H1 (cell line): ENCODE results near the gene MLANA. TPM values are rescaled to one million over a fixed set of nuclear protein-coding genes. Genes with fewer than 3 reads are reported as not detected.

Source experiments
- CTCF ChIA-PET: fragments of 300-600 bp; sonication (Branson Sonifier 250); formaldehyde crosslinking; loops from one replicate; lab custom pipeline; 2021; ENCODE audit not compliant: partially characterized antibody; lab: Charles Lee
- POLR2A ChIA-PET: fragments of 300-600 bp; sonication (Branson Sonifier 250); formaldehyde crosslinking; loops from one replicate; lab custom pipeline; 2021; ENCODE audit warnings: inconsistent platforms; ENCODE audit not compliant: partially characterized antibody; lab: Charles Lee
- DNase-seq, 2 experiments: peaks; one replicate each; pipeline versions ENCODE4 v3.0.0 to v3.0.0-alpha.2; 2010 to 2022; ENCODE audit warnings: low spot score in 2 of 2, low read depth in 1 of 2, mixed read lengths in 1 of 2
- FAIRE-seq: peaks from 2 replicates; lab custom pipeline; 2011; peaks lifted over from hg19 to GRCh38; lab: Jason Lieb, UNC
- H2AFZ ChIP-seq: 2 replicates; pipeline ENCODE4 v1.8.1; 2012; ENCODE audit warnings: low read length, inconsistent platforms
- H2AK5ac ChIP-seq: 2 replicates; pipeline ENCODE4 v1.6.1; 2013; ENCODE audit warnings: low read depth, low read length
- H2BK120ac ChIP-seq: replicated peaks from 2 replicates; pipeline ENCODE3; 2013; ENCODE audit warnings: low read depth, low read length, inconsistent platforms
- H2BK12ac ChIP-seq: 2 replicates; pipeline ENCODE4 v1.6.1; 2013; ENCODE audit warnings: low read depth, low read length
- H2BK15ac ChIP-seq: 2 replicates; pipeline ENCODE4 v1.6.1; 2013; ENCODE audit warnings: low read length
- H2BK20ac ChIP-seq: 2 replicates; pipeline ENCODE4 v1.6.1; 2013; ENCODE audit warnings: low read length
- H2BK5ac ChIP-seq: 2 replicates; pipeline ENCODE4 v1.6.1; 2013; ENCODE audit warnings: low read depth, low read length
- H3K14ac ChIP-seq: 2 replicates; pipeline ENCODE4 v1.6.1; 2013; ENCODE audit warnings: inconsistent platforms; ENCODE audit not compliant: insufficient read length
- H3K18ac ChIP-seq: 2 replicates; pipeline ENCODE4 v1.6.1; 2013; ENCODE audit warnings: low read length; ENCODE audit errors: extremely low read depth
- H3K23ac ChIP-seq: 2 replicates; pipeline ENCODE4 v1.6.1; 2013; ENCODE audit warnings: inconsistent platforms; ENCODE audit not compliant: insufficient read length
- H3K23me2 ChIP-seq: 2 replicates; pipeline ENCODE4 v1.6.1; 2013; ENCODE audit warnings: low read depth, low read length
- H3K27ac ChIP-seq: 2 replicates; pipeline ENCODE4 v1.6.1; 2011; ENCODE audit warnings: low read depth, low read length, inconsistent platforms
- H3K27me3 ChIP-seq, 4 experiments: replicated peaks in 1 of 4; 1 replicate in 1 of 4; 2 replicates in 3 of 4; pipeline versions ENCODE4 v1.6.1 to v1.8.1; 2011 to 2013; ENCODE audit warnings: low read length in 3 of 4, mild to moderate bottlenecking in 3 of 4, inconsistent platforms in 2 of 4, mixed read lengths in 2 of 4, moderate library complexity in 1 of 4; ENCODE audit not compliant: control insufficient read depth in 3 of 4, insufficient read depth in 3 of 4; ENCODE audit errors: extremely low read depth in 1 of 4
- H3K36me3 ChIP-seq, 4 experiments: 2 replicates each; pipeline versions ENCODE4 v1.6.1 to v1.8.1; 2011 to 2013; ENCODE audit warnings: mild to moderate bottlenecking in 4 of 4, low read length in 3 of 4, moderate library complexity in 2 of 4, control low read depth in 1 of 4, inconsistent platforms in 1 of 4; ENCODE audit not compliant: insufficient read depth in 4 of 4, control insufficient read depth in 2 of 4
- H3K4ac ChIP-seq: replicated peaks from 2 replicates; pipeline ENCODE3; 2013; ENCODE audit warnings: low read length, low read depth, mixed read lengths, inconsistent platforms; ENCODE audit not compliant: insufficient read length
- H3K4me1 ChIP-seq, 4 experiments: replicated peaks in 1 of 4; 1 replicate in 1 of 4; 2 replicates in 3 of 4; pipeline versions ENCODE4 v1.6.1 to v1.8.1; 2011 to 2013; ENCODE audit warnings: low read length in 3 of 4, inconsistent platforms in 2 of 4, mixed read lengths in 1 of 4; ENCODE audit not compliant: insufficient read depth in 4 of 4, control insufficient read depth in 3 of 4
- H3K4me2 ChIP-seq, 2 experiments: 2 replicates each; pipeline versions ENCODE4 v1.6.1 to v1.8.1; 2011 to 2013; ENCODE audit warnings: low read depth in 2 of 2, low read length in 2 of 2, control low read depth in 1 of 2, inconsistent platforms in 1 of 2, mild to moderate bottlenecking in 1 of 2; ENCODE audit not compliant: insufficient read depth in 1 of 2
- H3K4me3 ChIP-seq, 4 experiments: fragments of 200-600, 300-600 bp in 1 of 4; sonication (generic), shearing (Covaris generic), sonication (Bioruptor Twin) in 1 of 4; 2 replicates each; pipeline versions ENCODE4 v1.5.1 to v1.8.1; 2011 to 2016; ENCODE audit warnings: low read length in 4 of 4, low read depth in 3 of 4, control low read depth in 2 of 4, inconsistent platforms in 2 of 4, mild to moderate bottlenecking in 2 of 4, mixed read lengths in 1 of 4, moderate library complexity in 1 of 4; ENCODE audit not compliant: insufficient read depth in 2 of 4; ENCODE audit errors: extremely low read depth in 1 of 4
- H3K56ac ChIP-seq: replicated peaks from 2 replicates; pipeline ENCODE3; 2013; ENCODE audit warnings: low read depth, mild to moderate bottlenecking, mixed read lengths, low read length, inconsistent platforms; ENCODE audit not compliant: insufficient read length
- H3K79me1 ChIP-seq: 2 replicates; pipeline ENCODE4 v1.6.1; 2013; ENCODE audit warnings: low read depth, low read length, control low read depth
- H3K79me2 ChIP-seq, 2 experiments: 2 replicates each; pipeline versions ENCODE4 v1.6.1 to v1.8.1; 2012 to 2013; ENCODE audit warnings: low read length in 2 of 2, mild to moderate bottlenecking in 2 of 2, inconsistent platforms in 1 of 2; ENCODE audit not compliant: insufficient read depth in 2 of 2, control insufficient read depth in 1 of 2
- H3K9ac ChIP-seq, 4 experiments: replicated peaks in 1 of 4; 1 replicate in 1 of 4; 2 replicates in 3 of 4; pipeline versions ENCODE4 v1.6.1 to v1.8.1; 2011 to 2013; ENCODE audit warnings: low read depth in 3 of 4, low read length in 3 of 4, control low read depth in 2 of 4, mild to moderate bottlenecking in 2 of 4, moderate library complexity in 2 of 4, inconsistent platforms in 1 of 4; ENCODE audit errors: extremely low read depth in 1 of 4
- H3K9me3 ChIP-seq, 2 experiments: 2 replicates each; pipeline versions ENCODE4 v1.6.1 to v1.8.1; 2012 to 2013; ENCODE audit warnings: mild to moderate bottlenecking in 2 of 2, moderate library complexity in 2 of 2, control low read depth in 1 of 2, inconsistent platforms in 1 of 2, low read depth in 1 of 2, low read length in 1 of 2, mixed read lengths in 1 of 2; ENCODE audit not compliant: insufficient read depth in 2 of 2
- H4K20me1 ChIP-seq, 2 experiments: replicated peaks in 1 of 2; 2 replicates each; pipeline versions ENCODE3 to v1.8.1; 2011 to 2013; ENCODE audit warnings: inconsistent platforms in 2 of 2, low read length in 2 of 2, mild to moderate bottlenecking in 1 of 2; ENCODE audit not compliant: insufficient read depth in 2 of 2, control insufficient read depth in 1 of 2
- H4K5ac ChIP-seq: 2 replicates; pipeline ENCODE4 v1.6.1; 2013; ENCODE audit warnings: low read length, low read depth, mixed read lengths, inconsistent platforms; ENCODE audit not compliant: insufficient read length
- H4K8ac ChIP-seq: 2 replicates; pipeline ENCODE4 v1.8.0; 2013; ENCODE audit warnings: mild to moderate bottlenecking, moderate library complexity, low read length, inconsistent platforms; ENCODE audit not compliant: insufficient read depth; ENCODE audit errors: extremely low read depth
- H4K91ac ChIP-seq: replicated peaks from 2 replicates; pipeline ENCODE3; 2013; ENCODE audit warnings: low read length, mixed read lengths, inconsistent platforms; ENCODE audit not compliant: insufficient read length
- KDM4A ChIP-seq: IDR thresholded peaks from one replicate; pipeline ENCODE4 v1.7.1; 2012; ENCODE audit warnings: low read depth, mild to moderate bottlenecking, moderate library complexity, low read length, inconsistent platforms; ENCODE audit not compliant: severe bottlenecking
- SRF ChIP-seq: IDR thresholded peaks from 2 replicates; pipeline ENCODE4 v1.6.1; 2011; ENCODE audit warnings: mild to moderate bottlenecking, low read depth, low read length, moderate library complexity
- TEAD4 ChIP-seq: IDR thresholded peaks from 2 replicates; pipeline ENCODE4 v1.6.1; 2012; ENCODE audit warnings: low read depth, low read length, inconsistent platforms, mixed read lengths
- WGBS, 2 experiments: shearing (Covaris generic) in 1 of 2; methylation state at CpG; one replicate each; pipeline versions ENCODE4 v1.1.6 to v1.1.7; 2013 to 2015; ENCODE audit warnings: low lambda C conversion rate in 2 of 2, mixed read lengths in 2 of 2, inconsistent platforms in 1 of 2, low coverage in 1 of 2, missing lambda C conversion rate in 1 of 2; ENCODE audit not compliant: insufficient replicate concordance in 2 of 2, insufficient coverage in 1 of 2, insufficient read length in 1 of 2; ENCODE audit errors: extremely low coverage in 1 of 2, missing lambda C conversion rate in 1 of 2; 5-methylcytosine and 5-hydroxymethylcytosine counted together
- polyA plus RNA-seq, 7 experiments: library from polyadenylated mRNA; depleted of rRNA in 3 of 7; stranded (reverse) in 5 of 7; unstranded in 2 of 7; fragments of >200 nt in 5 of 7; fragments of 200-250 nt in 2 of 7; gene quantifications; 1 replicate in 5 of 7; 2 replicates in 1 of 7; 4 replicates in 1 of 7; pipeline versions ENCODE4 v1.2.1 to v1.2.3, GENCODE V29; 2011 to 2013; ENCODE audit warnings: missing spikeins in 2 of 7, mixed read lengths in 2 of 7
- total RNA-seq: library from RNA; stranded (reverse); fragmentation: NEBNext Ultra II Directional; extraction: Animal tissue kit (Norgen Biotek cat#: 25700); gene quantifications from 2 replicates; pipeline ENCODE4 v1.2.1, GENCODE V29; 2021

The MLANA gene
- total and polyA plus RNA-seq, 2 of the 8 experiments (the other 6 are each of a cell fraction or from before 2014, with no cell fraction given), result not detected

- no peaks in the 10 kb centered on the region for H4K20me1 ChIP-seq
- H3K23ac ChIP-seq, result no peak overlapping the region
- no peaks in the 10 kb centered on the region for H3K79me2 ChIP-seq
- H3K4me2 ChIP-seq, result no peak overlapping the region
- peaks cover 0 to 11% (median 0%) of the 10 kb centered on the region in 4 experiments; a peak in 4 of 8 replicates for H3K36me3 ChIP-seq
- no peak overlapping the region for H3K27ac ChIP-seq
- DNase-seq (no peak), FAIRE-seq (no peak)
- no peak overlapping the region for H3K14ac ChIP-seq
- TF ChIP-seq SRF, result no peak
- TF ChIP-seq KDM4A, result no peak
- TF ChIP-seq TEAD4, result no peak
- no peak overlapping the region for H3K18ac ChIP-seq
- ChIA-PET CTCF (interaction anchor here (0.8 kb wide), 1 partner anchor 106 kb away, joined by 3 read pairs; no protein-coding TSS in a partner anchor), POLR2A (no interaction called here)
- H4K8ac ChIP-seq, result no peak overlapping the region
- no peak overlapping the region for H3K4ac ChIP-seq
- no peaks in the 10 kb centered on the region for H3K79me1 ChIP-seq
- no peak overlapping the region for H2BK120ac ChIP-seq
- no peak overlapping the region for H2BK12ac ChIP-seq
- H3K9me3 ChIP-seq, result no peaks in the 10 kb centered on the region
- H3K4me3 ChIP-seq, result no peak overlapping the region
- H3K56ac ChIP-seq, result no peak overlapping the region
- no peaks in the 10 kb centered on the region for H3K23me2 ChIP-seq
- H2BK20ac ChIP-seq, result no peak overlapping the region
- H4K5ac ChIP-seq, result no peak overlapping the region
- no peak overlapping the region for H2AK5ac ChIP-seq
- 97% methylated on average over 4 of the region's 4 CpGs; no CpG with 5 or more reads in 1 of the 2 experiments for WGBS, 2 experiments
- H3K27me3 ChIP-seq, result no peaks in the 10 kb centered on the region
- H3K9ac ChIP-seq, result no peak overlapping the region
- no peak overlapping the region for H2BK5ac ChIP-seq
- H3K4me1 ChIP-seq, result no peaks in the 10 kb centered on the region
- H2BK15ac ChIP-seq, result no peak overlapping the region
- no peak overlapping the region for H4K91ac ChIP-seq
- no peak overlapping the region for H2AFZ ChIP-seq
These were observed 26.6 kb downstream of the MLANA start for GRCh38 chr9:5917273-5917672.
